Endothelial cell of umbilical vein (primary cell): ENCODE measurements around the gene EHD2. TPM values are rescaled to one million over a fixed set of nuclear protein-coding genes. Genes with fewer than 3 reads are reported as not detected.

Experiments
- BruUV-seq: library from RNA; stranded (reverse); fragments of 400-500 nt; replicated peaks from 2 replicates; lab custom pipeline; 2021; lab: Mats Ljungman, UMichigan
- CTCF ChIA-PET: fragments of 300-600, 350-600 bp; sonication (Branson Sonifier 250); formaldehyde crosslinking; loops from one replicate; lab custom pipeline; 2021; ENCODE audit warnings: antibody characterized with exemption, inconsistent platforms; lab: Charles Lee
- POLR2A ChIA-PET: fragments of 300-600, 350-600 bp; sonication (Branson Sonifier 250); formaldehyde crosslinking; loops from one replicate; lab custom pipeline; 2021; ENCODE audit warnings: antibody characterized with exemption, inconsistent platforms; lab: Charles Lee
- DNase-seq: peaks from one replicate; pipeline ENCODE4 v3.0.0-alpha.2; 2011; ENCODE audit warnings: low read depth, low spot score
- FAIRE-seq: peaks from 2 replicates; lab custom pipeline; 2011; peaks lifted over from hg19 to GRCh38; lab: Jason Lieb, UNC
- H2AFZ ChIP-seq: 2 replicates; pipeline ENCODE4 v1.6.0; 2012; ENCODE audit warnings: low read depth, low read length, control low read depth, inconsistent platforms
- H3K27ac ChIP-seq: 2 replicates; pipeline ENCODE4 v1.5.1; 2011; ENCODE audit warnings: low read depth, mild to moderate bottlenecking, control low read depth, low read length, moderate library complexity; ENCODE audit not compliant: insufficient read depth
- H3K27me3 ChIP-seq, 2 experiments: 2 replicates each; pipeline versions ENCODE4 v1.6.0 to v1.6.1; 2011; ENCODE audit warnings: low read length in 2 of 2, mixed read lengths in 1 of 2; ENCODE audit not compliant: control insufficient read depth in 2 of 2, insufficient read depth in 2 of 2
- H3K36me3 ChIP-seq, 2 experiments: 2 replicates in 1 of 2; 3 replicates in 1 of 2; pipeline ENCODE4 v1.5.1; 2011; ENCODE audit warnings: low read length in 2 of 2, mild to moderate bottlenecking in 1 of 2, moderate library complexity in 1 of 2; ENCODE audit not compliant: control insufficient read depth in 2 of 2, insufficient read depth in 2 of 2; ENCODE audit errors: extremely low read depth in 1 of 2
- H3K4me1 ChIP-seq: 3 replicates; pipeline ENCODE4 v1.5.1; 2011; ENCODE audit warnings: mild to moderate bottlenecking, low read length; ENCODE audit not compliant: control insufficient read depth, insufficient read depth; ENCODE audit errors: extremely low read depth
- H3K4me2 ChIP-seq: 2 replicates; pipeline ENCODE4 v1.6.1; 2011; ENCODE audit warnings: low read length, control low read depth, mixed read lengths; ENCODE audit not compliant: insufficient read depth
- H3K4me3 ChIP-seq, 3 experiments: fragments of 200-600 bp in 1 of 3; sonication (generic), shearing (Covaris generic) in 1 of 3; replicated peaks in 1 of 3; 2 replicates each; pipeline ENCODE4 v1.5.1; 2011 to 2016; ENCODE audit warnings: control low read depth in 3 of 3, low read length in 3 of 3, mild to moderate bottlenecking in 2 of 3, inconsistent platforms in 1 of 3, low read depth in 1 of 3, moderate library complexity in 1 of 3; ENCODE audit not compliant: insufficient read depth in 1 of 3
- H3K79me2 ChIP-seq: 2 replicates; pipeline ENCODE4 v1.6.0; 2012; ENCODE audit warnings: low read length, inconsistent platforms; ENCODE audit not compliant: control insufficient read depth, insufficient read depth
- H3K9ac ChIP-seq: replicated peaks from 2 replicates; pipeline ENCODE3; 2011; ENCODE audit warnings: low read length, control low read depth; ENCODE audit not compliant: insufficient read depth; ENCODE audit errors: extremely low read depth
- H3K9me1 ChIP-seq: replicated peaks from 3 replicates; pipeline ENCODE4 v1.6.0; 2011; ENCODE audit warnings: mild to moderate bottlenecking, low read length; ENCODE audit not compliant: control insufficient read depth, insufficient read depth; ENCODE audit errors: extremely low read depth
- H3K9me3 ChIP-seq: replicated peaks from 2 replicates; pipeline ENCODE4 v1.5.1; 2012; ENCODE audit warnings: low read length, inconsistent platforms; ENCODE audit not compliant: control insufficient read depth, insufficient read depth
- H4K20me1 ChIP-seq: replicated peaks from 2 replicates; pipeline ENCODE3; 2011; ENCODE audit warnings: mild to moderate bottlenecking, low read length; ENCODE audit not compliant: control insufficient read depth, insufficient read depth; ENCODE audit errors: extremely low read depth
- CTCF ChIP-seq, 2 donors: IDR thresholded peaks; 1 replicate in 1 of 2; 2 replicates in 1 of 2; pipeline ENCODE4 v1.5.1; 2011; ENCODE audit warnings: low read length in 2 of 2, mild to moderate bottlenecking in 2 of 2, moderate library complexity in 2 of 2, control low read depth in 1 of 2, inconsistent platforms in 1 of 2, low read depth in 1 of 2; ENCODE audit not compliant: insufficient read depth in 1 of 2; ENCODE audit errors: extremely low read depth in 1 of 2
- JUN ChIP-seq: IDR thresholded peaks from 2 replicates; pipeline ENCODE4 v1.6.1; 2011; ENCODE audit warnings: borderline replicate concordance, low read depth; ENCODE audit not compliant: insufficient read length, insufficient read depth
- MAX ChIP-seq: IDR thresholded peaks from 2 replicates; pipeline ENCODE4 v1.6.1; 2011; ENCODE audit not compliant: insufficient read depth, insufficient read length
- POLR2A ChIP-seq: IDR thresholded peaks from 2 replicates; pipeline ENCODE4 v1.6.1; 2012; ENCODE audit warnings: low read depth, mild to moderate bottlenecking, control low read depth, low read length
- POLR2AphosphoS5 ChIP-seq: IDR thresholded peaks from 2 replicates; pipeline ENCODE4 v1.6.1; 2012; ENCODE audit warnings: low read depth, mild to moderate bottlenecking, control low read depth, low read length, moderate library complexity; ENCODE audit not compliant: insufficient read depth
- dilution Hi-C: fragments of 300-500 bp; cut with MboI; formaldehyde crosslinking; loops from one replicate; pipeline ENCODE4 v1.15.0; 2019; ENCODE audit warnings: low sequenced_read_pairs; ENCODE audit not compliant: extremely low pct_ligation_motif_present
- intact Hi-C: fragments of 100-400 bp; cut with micrococcal nuclease; formaldehyde crosslinking; loops from one replicate; pipeline ENCODE4 v1.10.0; 2022
- polyA plus RNA-seq, 4 experiments: library from polyadenylated mRNA; depleted of rRNA in 3 of 4; stranded (reverse) in 3 of 4; unstranded in 1 of 4; fragments of >200 nt; gene quantifications; 2 replicates each; pipeline versions ENCODE4 v1.2.1 to v1.2.3, GENCODE V29; 2011 to 2012; ENCODE audit warnings: missing spikeins in 1 of 4
- total RNA-seq: library from RNA; stranded (reverse); gene quantifications from 2 replicates; pipeline ENCODE4 v1.2.3, GENCODE V29; 2021

EHD2 gene
- total and polyA plus RNA-seq, 2 donors (not counting 3 experiments of a cell fraction or from before 2014, with no cell fraction given): 110 to 220 TPM

DNA sequence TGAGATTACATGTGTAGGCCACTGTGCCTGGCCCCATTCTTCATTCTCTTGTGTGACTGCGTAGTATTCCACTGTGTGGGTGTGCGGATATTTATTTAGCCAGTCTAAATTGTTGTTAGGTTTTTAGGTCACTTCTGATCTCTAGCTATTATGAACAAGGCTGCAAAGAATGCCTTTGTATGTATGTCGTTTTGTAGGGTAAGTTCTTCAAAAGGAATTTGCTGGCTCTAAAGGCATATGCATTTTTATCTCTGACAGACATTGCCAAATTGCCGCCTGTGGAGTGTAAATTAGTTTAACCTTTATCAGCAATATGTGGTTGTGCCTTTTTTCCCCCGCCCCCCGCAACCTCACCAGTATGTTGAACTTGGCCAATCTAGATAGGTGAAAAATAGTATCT lies 30.3 kb upstream of the EHD2 start:
- Histone ChIP-seq H3K9me3 (no peaks in the 10 kb centered on the region), H3K9me1 (no peaks in the 10 kb centered on the region), H3K4me2 (no peak overlapping the region), H3K36me3 (peaks cover 2 to 22% of the 10 kb centered on the region in 2 experiments), H3K27ac (no peak overlapping the region), H2AFZ (no peak overlapping the region), H4K20me1 (no peaks in the 10 kb centered on the region), H3K9ac (no peak overlapping the region), H3K79me2 (no peaks in the 10 kb centered on the region), H3K4me1 (no peaks in the 10 kb centered on the region), H3K27me3 (no peaks in the 10 kb centered on the region), H3K4me3 (no peak overlapping the region)
- no TSS peak for BruUV-seq
- POLR2A ChIA-PET: no interaction called here
- intact Hi-C loops: no loop called here
- peak; percentile 26 for FAIRE-seq
- dilution Hi-C loops: no loop called here
- CTCF ChIA-PET: no interaction called here
- no peak for DNase-seq
- TF ChIP-seq CTCF (IDR thresholded peaks at IDR 0.05; ENCODE audit: extremely low read depth in 1 of 2, insufficient read depth in 1 of 2, low read depth in 1 of 2, low read length in 2 of 2): no peak
- no peak for TF ChIP-seq POLR2AphosphoS5
- no peak for TF ChIP-seq MAX
- TF ChIP-seq POLR2A: no peak
- no peak for TF ChIP-seq JUN
